HG03066 (cell line): Measurements from ENCODE around the gene SLC6A18.

Experiments used
- ATAC-seq: cut with Tn5 transposase; IDR thresholded peaks from one replicate; pipeline ENCODE4 v1.9.1; 2021; ENCODE audit warnings: low read depth; ENCODE audit not compliant: unreplicated experiment

SLC6A18 gene

DNA sequence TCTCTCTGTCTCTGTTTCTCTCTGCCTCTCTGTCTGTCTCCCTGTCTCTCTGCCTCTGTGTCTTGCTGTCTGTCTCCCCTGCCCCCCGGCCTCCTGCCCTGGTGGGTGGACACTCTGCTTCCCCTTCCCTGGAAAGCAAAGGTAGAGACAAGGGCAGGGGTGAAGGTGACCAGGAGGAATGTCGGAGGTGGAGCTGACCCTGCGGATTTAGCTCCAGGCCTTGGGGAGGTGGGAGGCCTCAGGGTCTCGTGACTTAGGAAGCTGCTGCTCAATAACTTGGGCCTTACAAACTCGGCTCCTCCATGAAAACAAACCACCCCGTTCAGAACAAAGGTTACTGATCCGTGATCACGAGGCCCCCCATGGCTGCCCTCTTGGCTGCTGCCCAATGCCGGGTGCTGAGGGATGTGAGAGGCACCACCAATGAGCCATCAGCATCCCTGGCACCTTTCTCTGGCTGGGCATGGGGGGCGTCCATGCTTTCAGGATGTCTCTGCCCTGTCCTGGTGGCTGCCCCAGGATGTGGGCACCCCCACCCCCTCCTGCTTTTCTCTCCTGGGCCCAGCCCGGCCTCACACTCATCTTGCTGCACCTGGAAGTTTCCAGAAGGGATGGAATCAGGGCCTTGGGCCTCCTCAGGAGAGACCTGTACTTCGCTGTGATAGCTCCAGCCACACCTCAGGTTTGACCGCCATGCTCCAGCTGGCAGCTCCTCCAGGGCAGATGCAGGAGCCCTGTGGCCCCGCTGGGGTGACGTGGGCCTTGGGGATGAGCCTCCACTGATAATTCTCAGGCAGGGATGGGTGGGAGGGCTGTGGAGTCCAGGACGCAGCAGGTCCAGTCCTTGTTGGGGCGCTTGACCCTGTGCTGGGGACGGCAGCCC, 38.6 kb upstream of the SLC6A18 start:
- no peak for ATAC-seq

DNA sequence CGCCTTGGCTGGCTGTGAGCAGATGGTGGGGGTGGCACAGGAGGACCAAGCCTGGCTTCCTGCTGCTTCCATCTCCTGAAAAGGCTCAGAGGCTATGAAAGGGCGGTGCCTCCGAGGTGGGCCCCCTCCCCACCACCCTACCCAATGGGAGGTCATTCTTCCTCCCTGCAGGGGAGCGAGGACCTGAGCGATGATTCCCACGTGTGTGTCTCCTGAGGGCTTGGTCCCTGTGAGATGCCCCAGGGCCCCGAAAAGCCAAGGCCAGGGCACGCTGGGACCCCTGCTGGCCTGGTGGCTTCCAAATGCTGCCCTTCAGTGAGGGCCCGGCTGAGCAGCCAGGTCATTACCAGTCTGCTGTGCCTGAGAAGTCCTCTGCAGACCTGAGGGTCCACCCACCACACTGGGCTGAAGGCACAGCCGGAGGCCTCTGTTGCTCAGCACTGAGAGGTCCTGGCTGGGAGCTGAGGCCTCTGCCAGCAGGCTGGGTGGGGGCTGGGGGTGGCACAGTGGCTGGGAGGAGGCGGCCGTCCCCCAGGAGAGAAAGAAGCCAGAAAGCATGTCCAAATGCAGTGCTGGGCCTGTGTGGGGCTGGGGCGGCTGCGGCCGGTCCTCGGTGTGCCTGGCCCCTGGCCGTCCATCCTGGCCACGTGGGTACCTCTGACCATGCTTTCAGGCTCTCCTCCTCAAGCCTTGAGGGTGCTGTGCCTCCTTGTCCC, 37.8 kb upstream of the SLC6A18 start:
- ATAC-seq = no peak

DNA sequence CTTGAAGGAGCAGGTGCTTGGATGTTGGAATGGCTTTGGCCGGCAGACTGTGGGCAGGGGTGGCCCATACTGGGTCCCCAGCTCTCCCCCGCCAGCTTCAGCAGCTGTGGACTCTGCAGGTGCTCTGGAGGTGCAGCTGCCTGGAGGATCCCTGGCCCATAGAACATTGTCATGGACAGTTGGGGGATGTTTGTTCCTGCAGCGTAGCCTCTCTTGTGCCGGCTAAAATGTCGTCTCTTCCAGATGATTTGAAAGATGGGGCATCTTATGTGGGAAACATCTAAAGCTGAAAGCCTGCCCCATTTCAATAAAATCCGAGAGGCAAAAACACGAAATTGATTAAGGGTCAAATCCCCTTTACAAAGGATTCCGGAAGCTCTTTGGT, 37.2 kb upstream of the SLC6A18 start:
- no peak for ATAC-seq

DNA sequence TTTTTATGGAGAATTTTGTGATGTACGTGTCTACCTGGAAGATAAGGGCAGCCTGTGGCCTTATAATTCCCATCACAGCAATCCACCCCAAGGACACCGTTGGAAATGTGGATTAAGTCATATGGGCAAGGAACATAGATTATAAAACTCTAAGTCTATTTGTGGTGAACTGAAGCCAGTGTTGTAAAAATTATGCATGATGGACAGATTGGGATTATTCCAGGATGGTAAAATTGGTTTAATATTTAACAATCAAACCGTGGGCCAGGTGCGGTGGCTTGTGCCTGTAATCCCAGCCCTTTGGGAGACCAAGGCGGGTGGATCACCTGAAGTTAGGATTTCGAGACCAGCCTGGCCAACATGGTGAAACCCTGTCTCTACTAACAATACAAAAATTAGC, 36.7 kb upstream of the SLC6A18 start:
- ATAC-seq = no peak

DNA sequence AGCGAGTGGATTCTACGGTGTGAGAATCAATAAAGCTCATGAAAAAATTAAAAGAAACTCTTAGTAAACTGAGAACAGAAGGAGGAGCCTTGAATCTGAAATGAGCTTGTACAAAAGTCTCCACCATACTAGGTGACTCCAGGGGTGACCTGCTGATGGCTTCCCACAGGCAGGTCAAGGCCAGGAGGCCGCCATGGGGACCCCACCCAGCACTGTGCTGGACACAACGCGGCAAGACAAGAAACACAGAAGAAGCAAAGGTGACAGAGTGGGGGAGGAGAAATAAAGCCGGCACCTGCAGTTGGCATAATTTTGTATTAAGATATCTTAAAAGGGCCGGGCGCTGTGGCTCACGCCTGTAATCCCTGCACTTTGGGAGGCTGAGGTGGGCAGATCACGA, 35.9 kb upstream of the SLC6A18 start:
- ATAC-seq = no peak

DNA sequence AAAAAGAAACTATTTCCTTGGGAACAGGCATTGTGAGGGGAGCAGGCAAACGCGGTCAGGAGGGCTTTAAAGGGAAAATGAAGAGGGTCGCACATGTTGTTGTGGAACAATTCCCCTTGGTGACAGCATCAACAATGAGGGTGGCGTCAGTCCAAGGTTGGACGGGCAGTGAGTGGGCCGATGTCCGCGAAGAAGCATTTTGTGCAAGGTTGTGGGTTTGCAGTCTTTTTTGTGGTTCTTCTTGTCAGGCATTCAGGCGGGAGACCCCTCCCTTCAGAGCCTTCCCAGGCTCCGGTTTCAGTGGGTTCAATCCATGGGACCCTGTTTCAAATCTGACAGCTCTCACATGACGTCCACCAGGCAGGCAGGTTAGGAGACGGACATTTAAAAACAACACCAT, 34.9 kb upstream of the SLC6A18 start:
- no peak for ATAC-seq

DNA sequence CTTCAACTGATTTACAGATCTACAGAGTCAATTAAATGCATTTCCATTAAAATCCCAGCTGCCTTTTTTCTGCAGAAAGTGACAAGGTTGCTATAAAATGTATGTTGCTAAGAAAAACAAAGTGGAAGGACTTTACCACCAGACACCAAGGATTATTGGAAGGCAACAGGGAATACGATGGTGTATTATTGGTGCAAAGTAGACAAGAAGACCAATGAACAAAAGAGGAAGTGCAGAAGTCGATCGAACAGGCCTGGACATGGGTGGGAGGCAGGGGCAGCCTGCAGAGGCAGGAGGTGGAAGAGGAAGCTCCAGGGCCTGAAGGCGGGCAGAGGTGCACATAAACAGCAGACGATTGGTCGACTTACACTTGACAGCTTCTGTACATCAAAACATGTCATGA, 34.3 kb upstream of the SLC6A18 start:
- ATAC-seq = no peak

DNA sequence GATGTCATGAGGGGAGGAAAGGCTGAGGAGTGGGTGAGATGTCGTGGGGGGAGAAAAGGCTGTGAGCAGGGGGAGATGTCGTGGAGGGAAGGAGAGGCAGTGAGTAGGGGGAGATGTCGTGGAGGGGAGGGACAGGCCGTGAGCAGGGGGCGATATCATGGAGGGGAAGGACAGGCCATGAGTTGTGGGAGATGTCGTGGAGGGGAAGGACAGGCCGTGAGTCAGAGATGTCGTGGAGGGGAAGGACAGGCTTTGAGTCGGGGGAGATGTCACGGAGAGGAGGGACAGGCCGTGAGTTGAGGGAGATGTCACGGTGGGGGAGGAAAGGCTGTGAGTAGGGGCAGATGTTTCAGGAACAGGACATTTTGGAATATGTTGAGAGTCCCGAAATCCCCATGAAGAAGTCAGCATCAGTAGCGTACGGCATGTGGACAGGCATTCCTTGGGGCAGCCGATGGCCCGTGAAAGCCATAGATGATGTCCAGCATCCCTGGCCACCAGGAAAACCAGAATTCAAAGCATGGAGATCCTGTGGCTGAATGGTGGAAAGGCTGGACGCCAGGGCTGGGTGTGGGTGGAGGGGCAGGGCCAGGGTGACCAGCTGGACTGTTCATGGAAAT, 32.1 kb upstream of the SLC6A18 start:
- ATAC-seq = no peak

DNA sequence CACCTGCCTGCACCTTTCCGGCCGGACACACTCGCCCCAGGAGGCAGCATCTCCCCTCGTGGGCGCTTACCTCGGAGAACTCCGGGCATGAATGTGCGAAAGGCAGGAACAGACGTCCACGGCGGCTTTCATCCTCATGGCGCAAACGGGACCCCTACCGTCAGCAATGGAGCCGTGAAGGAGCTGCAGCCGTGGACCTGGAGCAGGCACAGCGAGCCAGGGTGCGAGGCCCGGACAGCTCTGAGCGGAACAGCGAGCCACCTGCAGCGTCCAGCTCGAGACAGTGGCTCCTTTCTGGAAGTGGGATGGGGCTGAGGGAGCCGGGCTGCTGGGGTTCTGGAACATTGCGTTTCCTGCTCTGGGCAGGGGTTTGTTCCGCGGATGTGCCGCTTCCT, 31.6 kb upstream of the SLC6A18 start:
- no peak for ATAC-seq

DNA sequence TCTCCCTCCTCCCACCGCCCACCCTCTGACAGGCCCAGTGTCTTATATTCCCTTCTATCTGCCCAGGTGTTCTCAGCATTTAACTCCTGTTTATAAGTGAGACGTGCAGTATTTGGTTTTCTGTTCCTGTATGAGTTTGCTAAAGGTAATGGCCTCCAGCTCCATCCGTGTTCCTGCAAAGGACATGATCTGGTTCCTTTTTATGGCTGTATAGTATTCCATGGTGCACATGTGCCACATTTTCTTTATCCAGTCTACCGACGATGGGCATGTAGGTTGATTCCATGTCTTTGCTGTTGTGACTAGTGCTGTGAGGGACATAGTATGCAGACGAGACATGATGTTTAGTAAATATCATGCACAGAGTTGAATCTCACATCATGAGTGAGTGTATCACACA, 30.8 kb upstream of the SLC6A18 start:
- ATAC-seq = no peak

DNA sequence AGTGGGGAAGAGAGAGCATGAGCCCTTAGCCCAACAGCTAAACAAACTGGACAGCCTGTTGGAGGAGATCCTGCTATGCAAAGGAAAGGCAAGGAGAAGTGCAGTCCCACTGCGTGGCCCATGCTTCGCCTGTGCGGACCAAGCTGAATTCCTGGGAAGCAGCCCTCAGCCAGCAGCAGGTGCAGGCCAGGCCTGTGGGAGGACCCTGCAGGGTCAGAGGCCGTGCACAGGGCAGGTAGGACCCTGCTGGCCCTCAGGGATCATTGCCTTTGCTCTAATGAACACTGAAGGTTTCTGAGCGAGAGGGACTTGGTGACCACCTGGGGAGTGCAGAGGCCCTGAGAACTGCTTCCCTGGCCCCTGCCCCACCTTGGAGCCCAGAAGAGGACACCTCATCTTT, 29.7 kb upstream of the SLC6A18 start:
- no peak for ATAC-seq

DNA sequence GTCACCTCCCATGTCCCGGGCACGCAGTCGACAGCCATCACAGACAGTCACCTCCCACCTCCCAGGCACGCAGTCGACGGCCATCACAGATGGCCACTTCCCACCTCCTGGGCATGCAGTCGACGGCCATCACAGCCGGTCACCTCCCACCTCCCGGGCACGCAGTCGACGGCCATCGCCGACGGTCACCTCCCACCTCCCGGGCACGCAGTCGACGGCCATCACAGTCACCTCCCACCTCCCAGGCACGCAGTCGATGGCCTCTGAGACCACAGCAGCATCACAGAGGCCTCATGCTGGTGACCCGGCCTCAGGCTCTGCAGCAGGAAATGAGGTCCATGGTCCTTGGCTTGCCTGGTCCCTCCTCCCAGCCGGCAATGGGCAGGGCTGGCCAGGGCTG, 29.3 kb upstream of the SLC6A18 start:
- ATAC-seq = no peak

DNA sequence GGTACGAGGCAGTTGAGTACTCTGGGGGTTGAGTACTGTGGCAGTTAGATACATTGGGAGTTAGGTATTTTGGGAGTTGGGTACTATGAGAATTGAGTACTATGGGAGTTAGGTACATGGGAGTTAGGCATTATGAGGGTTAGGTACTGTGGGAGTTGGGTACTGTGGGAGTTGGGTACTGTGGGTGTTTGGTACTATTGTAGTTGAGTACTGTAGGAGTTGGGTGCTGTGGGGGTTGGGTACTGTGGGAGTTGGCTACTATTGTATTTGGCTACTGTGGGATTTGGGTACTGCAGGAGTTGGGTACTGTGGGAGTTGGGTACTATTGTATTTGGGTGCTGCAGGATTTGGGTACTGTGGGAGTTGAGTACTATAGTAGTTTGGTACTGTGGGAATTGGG, 28.6 kb upstream of the SLC6A18 start:
- no peak for ATAC-seq

DNA sequence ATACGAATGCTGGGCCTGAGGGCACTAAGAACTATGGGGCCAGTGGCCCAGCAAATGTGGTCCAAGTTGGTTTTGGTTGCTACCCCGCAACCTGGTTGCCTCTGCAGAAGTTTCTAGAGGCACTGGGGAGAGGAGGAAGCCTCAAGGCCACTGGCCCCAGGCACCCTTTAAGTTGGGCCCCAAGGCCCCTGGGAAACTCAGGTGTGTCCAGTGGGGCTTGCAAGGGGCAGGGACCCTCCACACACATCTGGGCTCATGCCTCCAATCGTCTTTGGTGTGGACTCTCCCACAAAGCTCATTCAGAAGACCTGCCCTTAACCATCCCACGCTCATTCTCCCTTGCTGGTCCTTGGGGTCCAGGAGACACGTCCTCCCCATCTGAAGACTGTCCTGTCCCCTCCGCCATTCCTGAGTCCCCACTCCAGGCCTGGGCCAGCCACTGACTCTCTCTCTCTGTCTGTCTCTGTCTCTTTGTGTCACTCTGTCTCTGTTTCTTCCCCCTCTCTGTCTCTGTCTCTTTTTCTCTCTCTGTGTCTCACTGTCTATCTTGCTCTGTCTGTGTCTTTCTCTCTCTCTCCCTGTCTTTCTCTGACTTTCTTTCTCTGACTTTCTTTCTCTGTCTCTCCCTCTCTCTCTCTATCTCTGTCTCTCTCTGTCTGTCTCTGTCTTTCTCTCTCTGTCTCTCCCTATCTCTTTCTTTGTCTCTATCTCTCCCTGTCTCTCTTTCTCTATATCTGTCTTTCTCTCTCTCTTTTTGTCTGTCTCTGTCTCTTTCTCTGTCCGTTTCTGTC, 27.1 kb upstream of the SLC6A18 start:
- no peak for ATAC-seq

DNA sequence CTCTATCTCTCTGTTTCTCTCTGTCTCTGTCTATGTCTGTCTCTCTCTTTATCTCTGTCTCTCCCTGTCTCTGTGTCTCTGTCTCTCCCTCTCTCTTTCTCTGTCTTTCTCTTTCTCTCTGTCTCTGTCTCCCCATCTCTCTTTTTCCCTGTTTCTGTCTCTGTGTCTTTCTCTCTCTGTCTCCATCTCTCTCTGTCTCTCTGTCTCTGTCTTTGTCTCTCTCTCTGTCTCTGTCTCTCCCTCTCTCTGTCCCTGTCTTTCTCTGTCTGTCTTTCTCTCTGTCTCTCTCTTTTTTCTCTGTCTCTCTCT, 25.9 kb upstream of the SLC6A18 start:
- no peak for ATAC-seq

DNA sequence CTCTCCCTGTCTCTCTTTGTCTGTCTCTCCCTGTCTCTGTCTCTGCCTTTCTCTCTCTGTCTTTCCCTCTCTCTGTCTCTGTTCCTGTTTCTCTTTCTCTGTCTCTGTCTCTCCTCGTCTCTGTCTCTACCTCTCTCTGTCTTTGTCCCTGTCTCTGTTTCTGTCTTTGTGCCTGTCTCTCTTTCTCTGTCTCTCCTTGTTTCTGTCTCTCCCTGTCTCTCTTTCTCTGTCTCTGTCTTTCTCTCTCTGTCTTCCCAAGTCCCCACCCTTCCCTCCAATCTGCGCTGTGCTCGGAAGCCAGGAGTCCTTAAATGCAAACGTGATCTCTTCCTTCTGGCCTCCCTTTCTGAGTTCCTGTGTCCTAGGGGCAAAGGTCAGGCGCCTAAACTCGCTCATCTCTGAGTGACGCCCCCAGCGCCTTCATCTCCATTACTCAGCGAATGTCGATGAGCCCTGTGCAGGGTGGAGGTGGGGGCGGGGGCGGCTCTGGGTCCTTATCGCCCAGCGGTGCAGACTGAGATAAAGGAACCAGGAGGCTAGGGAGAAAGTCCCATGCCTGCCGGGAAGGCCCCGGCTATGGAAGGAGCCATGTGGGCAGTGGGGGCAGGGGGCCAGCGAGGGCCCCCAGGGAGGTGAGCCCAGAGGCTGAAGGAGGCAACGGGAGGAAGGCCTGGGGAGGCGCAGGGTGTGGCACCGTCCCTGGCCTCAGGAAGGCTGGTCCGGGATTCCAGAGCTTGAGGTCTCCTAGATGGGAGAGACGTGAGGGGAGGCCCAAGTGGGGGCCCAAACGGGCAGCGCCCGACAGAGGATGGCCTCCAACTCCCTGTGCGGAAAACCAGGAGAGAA, 25.3 kb upstream of the SLC6A18 start:
- no peak for ATAC-seq

DNA sequence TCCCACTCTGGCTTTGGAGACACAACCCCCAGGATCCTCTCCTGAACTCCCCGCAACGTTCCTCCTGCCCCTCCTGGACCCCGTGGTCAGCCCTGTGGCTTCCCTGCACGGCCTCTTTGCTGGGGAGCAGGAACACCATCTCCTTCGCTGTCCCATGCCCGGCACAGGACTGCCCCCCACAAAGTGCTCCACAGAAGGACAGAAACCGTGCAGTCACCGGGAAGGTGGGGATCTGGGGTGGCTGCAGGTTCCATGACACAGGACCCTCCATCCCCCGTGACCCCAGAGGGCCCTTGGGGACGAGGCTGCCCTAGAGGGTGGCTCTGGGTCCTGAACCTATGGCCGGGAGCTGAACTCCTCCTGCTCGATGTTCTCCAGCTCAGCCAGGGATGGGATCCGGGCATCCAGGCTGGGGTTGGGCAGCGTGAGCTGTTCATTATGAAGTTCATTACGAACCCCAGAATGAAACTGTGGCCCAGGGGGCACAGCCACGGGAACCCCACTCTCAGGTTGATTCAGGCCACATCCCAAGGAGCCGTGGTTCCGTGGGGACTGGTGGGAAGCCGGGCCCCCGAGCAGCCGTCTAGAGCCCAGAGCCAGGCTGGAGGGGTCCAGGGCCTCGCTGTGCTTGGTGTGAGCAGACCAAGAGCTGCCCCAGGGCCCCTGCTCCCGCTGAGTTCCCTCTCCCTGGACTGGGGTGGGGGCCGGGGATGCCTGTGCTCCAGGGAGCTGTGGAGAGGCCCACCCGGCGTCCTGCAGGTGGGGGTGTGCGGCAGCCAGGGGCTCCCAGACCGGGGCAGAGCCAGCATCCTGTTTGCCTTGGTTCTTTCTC, 24.5 kb upstream of the SLC6A18 start:
- ATAC-seq = no peak

DNA sequence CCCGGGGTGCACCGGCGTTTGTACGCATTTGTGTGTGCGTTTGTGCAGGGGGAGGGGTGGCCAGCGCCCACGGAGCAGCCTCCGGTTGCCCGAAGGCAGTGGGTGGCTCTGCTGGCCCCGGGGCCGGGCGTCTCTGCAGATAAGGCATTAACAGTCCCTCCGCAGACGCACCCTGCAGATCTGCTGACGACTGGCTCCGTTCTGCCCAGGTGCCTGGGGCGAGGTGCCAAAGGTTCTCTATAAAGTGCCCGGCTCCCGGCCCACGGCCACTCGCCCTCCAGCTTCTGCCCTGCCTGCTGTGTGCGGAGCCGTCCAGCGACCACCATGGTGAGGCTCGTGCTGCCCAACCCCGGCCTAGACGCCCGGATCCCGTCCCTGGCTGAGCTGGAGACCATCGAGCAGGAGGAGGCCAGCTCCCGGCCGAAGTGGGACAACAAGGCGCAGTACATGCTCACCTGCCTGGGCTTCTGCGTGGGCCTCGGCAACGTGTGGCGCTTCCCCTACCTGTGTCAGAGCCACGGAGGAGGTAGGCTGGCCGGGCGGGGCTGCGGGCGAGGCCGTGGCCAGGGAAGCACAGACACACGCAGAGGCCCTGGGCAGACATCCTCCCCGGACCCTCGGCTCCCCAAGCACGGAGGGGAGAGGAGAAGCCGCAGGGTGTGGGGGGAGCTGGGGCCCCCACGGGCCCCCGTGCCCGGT, 23.7 kb upstream of the SLC6A18 start, which contains the start of gene SLC6A19:
Gene SLC6A19 (plus strand): TSS at position 269 of the 699 bp plus-strand sequence. CDS start 56 bp downstream, at position 325.
- no peak for ATAC-seq
